Progenitor cell of endocrine pancreas (in vitro differentiated cells): ENCODE data around the gene CAVIN3. TPM values are rescaled to one million over a fixed set of nuclear protein-coding genes. Genes with fewer than 3 reads are reported as not detected.

Source experiments
- DNase-seq: peaks from one replicate; pipeline ENCODE4 v3.0.0; 2021; ENCODE audit warnings: low spot score; ENCODE audit not compliant: unreplicated experiment
- H3K27ac Mint-ChIP-seq: 2 replicates; pipeline ENCODE4 v1.8.0; 2021; ENCODE audit warnings: mild to moderate bottlenecking, moderate library complexity, mixed read lengths
- H3K27me3 Mint-ChIP-seq: 2 replicates; pipeline ENCODE4 v1.8.0; 2021; ENCODE audit warnings: mixed read lengths
- H3K36me3 Mint-ChIP-seq: 2 replicates; pipeline ENCODE4 v1.8.0; 2022; ENCODE audit warnings: mixed read lengths; ENCODE audit not compliant: insufficient read depth
- H3K4me1 Mint-ChIP-seq: 2 replicates; pipeline ENCODE4 v1.8.0; 2021; ENCODE audit warnings: low read depth, mixed read lengths
- H3K4me3 Mint-ChIP-seq: 2 replicates; pipeline ENCODE4 v1.8.0; 2021; ENCODE audit warnings: low read depth, mild to moderate bottlenecking, moderate library complexity, mixed read lengths
- H3K9me3 Mint-ChIP-seq: 2 replicates; pipeline ENCODE4 v1.8.0; 2021; ENCODE audit warnings: low read depth, mixed read lengths
- total RNA-seq: library from RNA; stranded (reverse); gene quantifications from 2 replicates; pipeline ENCODE4 v1.2.1, GENCODE V29; 2021
- TF ChIP-seq, protein P1 (sequence below): fragments of 200-600 bp; sonication (generic); IDR thresholded peaks from one replicate; pipeline ENCODE4 v1.5.0; 2021; ENCODE audit warnings: antibody characterized with exemption, mild to moderate bottlenecking; ENCODE audit not compliant: unreplicated experiment

Gene CAVIN3
- total RNA-seq, 1 donor from 2014 or later, result 6.7 TPM

DNA sequence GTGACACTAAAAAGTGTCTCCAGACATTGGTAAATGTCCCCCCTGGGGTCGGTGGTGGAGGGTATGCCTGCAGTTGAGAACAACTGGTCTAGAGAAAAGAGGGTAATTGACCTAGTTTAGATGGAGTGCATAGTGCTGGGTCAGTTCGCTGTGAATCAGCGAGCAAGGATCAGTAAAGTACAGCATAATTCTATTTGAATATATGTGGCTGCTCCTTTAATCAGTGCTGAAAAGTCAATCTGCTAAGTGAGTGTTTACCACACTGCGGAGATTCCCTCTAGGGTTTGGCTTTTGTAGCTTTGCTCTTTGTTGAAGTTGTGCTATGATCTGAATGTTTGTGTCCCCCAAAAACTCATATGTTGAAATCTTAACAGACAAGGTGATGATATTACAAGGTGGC, 15.0 kb downstream of the CAVIN3 start:
- Mint-ChIP-seq H3K36me3 (no peaks in the 10 kb centered on the region), H3K9me3 (no peaks in the 10 kb centered on the region), H3K4me3 (no peak overlapping the region), H3K4me1 (peaks cover 1% of the 10 kb centered on the region), H3K27ac (no peak overlapping the region), H3K27me3 (peaks cover 7% of the 10 kb centered on the region)
- TF ChIP-seq, protein P1, sequence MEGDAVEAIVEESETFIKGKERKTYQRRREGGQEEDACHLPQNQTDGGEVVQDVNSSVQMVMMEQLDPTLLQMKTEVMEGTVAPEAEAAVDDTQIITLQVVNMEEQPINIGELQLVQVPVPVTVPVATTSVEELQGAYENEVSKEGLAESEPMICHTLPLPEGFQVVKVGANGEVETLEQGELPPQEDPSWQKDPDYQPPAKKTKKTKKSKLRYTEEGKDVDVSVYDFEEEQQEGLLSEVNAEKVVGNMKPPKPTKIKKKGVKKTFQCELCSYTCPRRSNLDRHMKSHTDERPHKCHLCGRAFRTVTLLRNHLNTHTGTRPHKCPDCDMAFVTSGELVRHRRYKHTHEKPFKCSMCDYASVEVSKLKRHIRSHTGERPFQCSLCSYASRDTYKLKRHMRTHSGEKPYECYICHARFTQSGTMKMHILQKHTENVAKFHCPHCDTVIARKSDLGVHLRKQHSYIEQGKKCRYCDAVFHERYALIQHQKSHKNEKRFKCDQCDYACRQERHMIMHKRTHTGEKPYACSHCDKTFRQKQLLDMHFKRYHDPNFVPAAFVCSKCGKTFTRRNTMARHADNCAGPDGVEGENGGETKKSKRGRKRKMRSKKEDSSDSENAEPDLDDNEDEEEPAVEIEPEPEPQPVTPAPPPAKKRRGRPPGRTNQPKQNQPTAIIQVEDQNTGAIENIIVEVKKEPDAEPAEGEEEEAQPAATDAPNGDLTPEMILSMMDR, result no peak
- DNase-seq, result no peak

DNA sequence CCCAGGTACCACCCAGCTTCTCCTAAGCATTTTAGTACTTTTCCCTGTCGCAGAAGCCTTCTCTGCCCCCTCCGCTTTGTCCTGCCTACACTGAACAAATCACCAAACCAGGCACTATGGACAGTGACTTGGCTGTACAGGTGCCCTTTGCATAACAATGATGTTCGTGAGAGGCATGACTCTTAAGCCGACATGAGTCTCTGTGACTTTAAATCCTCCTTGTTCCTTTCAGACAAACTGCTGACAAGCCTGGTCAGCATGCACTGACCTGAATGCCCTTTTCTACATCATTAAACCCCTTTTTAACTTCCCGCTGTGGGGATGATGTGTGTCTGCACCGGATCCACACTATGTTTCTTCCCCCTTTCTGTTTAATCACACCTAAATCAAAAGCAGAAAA, 16.6 kb downstream of the CAVIN3 start:
- DNase-seq, result no peak
- Mint-ChIP-seq H3K27ac (no peak overlapping the region), H3K27me3 (peaks cover 7% of the 10 kb centered on the region), H3K9me3 (no peaks in the 10 kb centered on the region), H3K4me3 (no peak overlapping the region), H3K4me1 (peaks cover 1% of the 10 kb centered on the region), H3K36me3 (no peaks in the 10 kb centered on the region)
- TF ChIP-seq, protein P1, result no peak

GRCh38 chr11:6301096-6301495, 19.2 kb downstream of the CAVIN3 start:
- H3K27me3 Mint-ChIP-seq, result no peaks in the 10 kb centered on the region
- no peak for DNase-seq
- no peak overlapping the region for H3K27ac Mint-ChIP-seq
- H3K4me1 Mint-ChIP-seq, result peaks cover 1% of the 10 kb centered on the region
- H3K9me3 Mint-ChIP-seq, result no peaks in the 10 kb centered on the region
- TF ChIP-seq, protein P1, result no peak
- H3K4me3 Mint-ChIP-seq, result no peak overlapping the region
- H3K36me3 Mint-ChIP-seq, result no peaks in the 10 kb centered on the region

- peaks cover 1% of the 10 kb centered on the region for H3K4me1 Mint-ChIP-seq
- H3K36me3 Mint-ChIP-seq, result no peaks in the 10 kb centered on the region
Observed at GRCh38 chr11:6300325-6300724, 20.0 kb downstream of the CAVIN3 start.

GRCh38 chr11:6298605-6299004, 21.7 kb downstream of the CAVIN3 start:
- TF ChIP-seq, protein P1, result peak; percentile 62
- no peaks in the 10 kb centered on the region for H3K9me3 Mint-ChIP-seq
- no peak overlapping the region for H3K27ac Mint-ChIP-seq
- peaks cover 3% of the 10 kb centered on the region for H3K27me3 Mint-ChIP-seq
- H3K4me1 Mint-ChIP-seq, result peaks cover 1% of the 10 kb centered on the region
- H3K36me3 Mint-ChIP-seq, result no peaks in the 10 kb centered on the region
- DNase-seq, result peak; percentile 33
- H3K4me3 Mint-ChIP-seq, result no peak overlapping the region

More at GRCh38 chr11:6300325-6300724, 20.0 kb downstream of the CAVIN3 start:
- no peak for DNase-seq
- H3K9me3 Mint-ChIP-seq, result no peaks in the 10 kb centered on the region
- H3K27me3 Mint-ChIP-seq, result no peaks in the 10 kb centered on the region
- H3K27ac Mint-ChIP-seq, result no peak overlapping the region
- TF ChIP-seq, protein P1, result no peak
- H3K4me3 Mint-ChIP-seq, result no peak overlapping the region
